Heart left ventricle (tissue), 16 donors: ENCODE measurements around the gene KLRG1. TPM values are rescaled to one million over a fixed set of nuclear protein-coding genes. Genes with fewer than 3 reads are reported as not detected.

Experiments used
- ATAC-seq, 4 donors: fragments of 200-7000 bp; cut with Tn5 transposase; one replicate each; pipeline ENCODE4 v1.9.1; 2020 to 2022; ENCODE audit warnings: moderate library complexity in 4 of 4, mild to moderate bottlenecking in 3 of 4, moderate number of reproducible peaks in 1 of 4
- DNase-seq, 5 donors: peaks; one replicate each; pipeline ENCODE4 v3.0.0-alpha.2; 2020
- H3K27ac ChIP-seq, 12 donors: fragments of 200-600 bp; sonication (generic) in 4 of 12; one replicate each; pipeline versions ENCODE4 v1.5.0 to v1.8.0; 2016 to 2022; ENCODE audit warnings: mild to moderate bottlenecking in 2 of 12
- H3K27me3 ChIP-seq, 9 donors: fragments of 200-600 bp; sonication (generic) in 2 of 9; one replicate each; pipeline versions ENCODE4 v1.5.1 to v1.8.0; 2016 to 2022; ENCODE audit warnings: mild to moderate bottlenecking in 3 of 9
- H3K36me3 ChIP-seq, 9 donors: fragments of 200-600 bp; sonication (generic) in 2 of 9; one replicate each; pipeline versions ENCODE4 v1.5.0 to v1.8.0; 2018 to 2022; ENCODE audit warnings: mild to moderate bottlenecking in 2 of 9
- H3K4me1 ChIP-seq, 12 donors: fragments of 200-600 bp; sonication (generic) in 4 of 12; one replicate each; pipeline versions ENCODE4 v1.5.0 to v1.8.0; 2016 to 2022; ENCODE audit warnings: mild to moderate bottlenecking in 3 of 12
- H3K4me3 ChIP-seq, 12 donors: fragments of 200-600 bp; sonication (generic) in 4 of 12; one replicate each; pipeline versions ENCODE4 v1.5.0 to v1.8.0; 2017 to 2022; ENCODE audit warnings: mild to moderate bottlenecking in 9 of 12, moderate library complexity in 4 of 12
- H3K9me3 ChIP-seq, 12 donors: fragments of 200-600 bp; sonication (generic) in 4 of 12; one replicate each; pipeline versions ENCODE4 v1.5.0 to v1.8.0; 2016 to 2022; ENCODE audit warnings: mild to moderate bottlenecking in 1 of 12
- CTCF ChIP-seq, 12 donors: fragments of 200-600 bp; sonication (generic) in 4 of 12; IDR thresholded peaks; one replicate each; pipeline versions ENCODE4 v1.5.0 to v1.8.0; 2018 to 2022; ENCODE audit warnings: antibody characterized with exemption in 12 of 12, mild to moderate bottlenecking in 5 of 12
- POLR2A ChIP-seq, 2 donors: fragments of 450-650 bp; IDR thresholded peaks; one replicate each; pipeline ENCODE4 v1.6.1; 2017; ENCODE audit warnings: antibody characterized with exemption in 2 of 2, mild to moderate bottlenecking in 2 of 2, moderate library complexity in 2 of 2
- WGBS, 4 donors: extraction: QIAGEN DNeasy Blood & Tissue Kit in 2 of 4; methylation state at CpG; one replicate each; pipeline versions ENCODE4 v1.1.5 to v1.1.7; 2013 to 2018; 5-methylcytosine and 5-hydroxymethylcytosine counted together
- intact Hi-C, 10 donors: fragments of 100-400 bp; cut with DNase I; formaldehyde crosslinking; loops; one replicate each; pipeline versions ENCODE4 v1.11.1 to v1.14.2; 2022
- polyA plus RNA-seq, 2 donors: library from polyadenylated mRNA; stranded (reverse); fragments of 200-250 nt; gene quantifications; one replicate each; pipeline ENCODE4 v1.2.3, GENCODE V29; 2013
- total RNA-seq, 9 donors: library from RNA; depleted of rRNA in 2 of 9; stranded (reverse); fragments of >200 nt in 2 of 9; fragmentation: NEBNext Ultra II Directional in 3 of 9; extraction: Animal tissue kit (Norgen Biotek cat#: 25700) in 3 of 9; gene quantifications; one replicate each; pipeline versions ENCODE4 v1.1.0 to v1.2.4, GENCODE V29; 2016 to 2023
- donor health status: ischemic (EF 13 %, LVEDD 7.1; RV severe dilation, severe dysfunction).
- donor health status: healthy with polysubstance abuse.
- donor health status: DM: no; HTN: yes; CAD: no.
- donor health status: DM: no; HTN: no; CAD: no.
- donor health status: ischemic (EF 25% LVEDD 6.9; RV normal size, moderate dysfunction).
- donor health status: ischemic (EF 25% LVEDD 5.7; RV mildly dilated, moderate dysfunction).
- donor health status: healthy.
- donor health status: DM: yes; HTN: yes; CAD: no.
- donor health status: ischemic (EF 35%, LVEDD 5.7; RV mildly dilated, moderate dysfunction).
- donor health status: nonischemic (EF 11% LVEDD 7.7; RV severe dilation, severe dysfunction).
- donor health status: DM: yes; HTN: yes; CAD: no.
- donor health status: PGD.
- donor health status: ischemic (EF 29% LVEDD 5.4; RV normal size, mild dysfunction).
- donor health status: nonischemic (EF 23%, LVEDD 6.1; RV moderate dilation, normal function).

The KLRG1 gene
- total and polyA plus RNA-seq, 11 donors, result 2.6 to 9.1 (median 4.1) TPM; not detected in 1

GRCh38 chr12:8958066-8958465, 31.3 kb upstream of the KLRG1 start:
- WGBS, 4 donors, result 72 to 79% (median 73%) methylated on average over 2 of the region's 2 CpGs
- TF ChIP-seq POLR2A (IDR thresholded peaks at IDR 0.05) (no peak), CTCF (IDR thresholded peaks at IDR 0.05) (no peak)
- H3K36me3 ChIP-seq, result no peaks in the 10 kb centered on the region
- ATAC-seq (no peak), DNase-seq (no peak)
- H3K9me3 ChIP-seq, result peaks cover 0 to 4% (median 0%) of the 10 kb centered on the region in 12 donors
- peaks cover 0 to 18% (median 0%) of the 10 kb centered on the region in 12 donors for H3K4me1 ChIP-seq
- intact Hi-C loops, result no loop called here
- H3K27me3 ChIP-seq, result no peaks in the 10 kb centered on the region
- H3K27ac ChIP-seq, result no peak overlapping the region
- H3K4me3 ChIP-seq, result no peak overlapping the region

GRCh38 chr12:8960176-8960575, 29.2 kb upstream of the KLRG1 start:
- no peak for TF ChIP-seq CTCF (IDR thresholded peaks at IDR 0.05)
- no peak for TF ChIP-seq POLR2A (IDR thresholded peaks at IDR 0.05)
- ATAC-seq, result no peak

GRCh38 chr12:8968761-8969160, 20.6 kb upstream of the KLRG1 start:
- no peak overlapping the region for H3K27ac ChIP-seq
- no peak overlapping the region for H3K4me3 ChIP-seq
- H3K27me3 ChIP-seq, result no peaks in the 10 kb centered on the region
- DNase-seq (no peak), ATAC-seq (no peak)
- no peaks in the 10 kb centered on the region for H3K36me3 ChIP-seq
- H3K4me1 ChIP-seq, result no peaks in the 10 kb centered on the region
- intact Hi-C loops, result no loop called here
- TF ChIP-seq CTCF (IDR thresholded peaks at IDR 0.05) (no peak), POLR2A (IDR thresholded peaks at IDR 0.05) (no peak)
- H3K9me3 ChIP-seq, result peaks cover 0 to 44% (median 21%) of the 10 kb centered on the region in 12 donors

More at GRCh38 chr12:8960176-8960575, 29.2 kb upstream of the KLRG1 start:
- H3K4me1 ChIP-seq, result peaks cover 0 to 12% (median 0%) of the 10 kb centered on the region in 12 donors
- no peak for DNase-seq
- no peaks in the 10 kb centered on the region for H3K27me3 ChIP-seq
- WGBS, 4 donors, result 92 to 100% (median 96%) methylated on average over 2 of the region's 2 CpGs
- no peak overlapping the region for H3K27ac ChIP-seq
- H3K4me3 ChIP-seq, result no peak overlapping the region
- H3K9me3 ChIP-seq, result no peaks in the 10 kb centered on the region
- intact Hi-C loops, result no loop called here
- H3K36me3 ChIP-seq, result no peaks in the 10 kb centered on the region

DNA sequence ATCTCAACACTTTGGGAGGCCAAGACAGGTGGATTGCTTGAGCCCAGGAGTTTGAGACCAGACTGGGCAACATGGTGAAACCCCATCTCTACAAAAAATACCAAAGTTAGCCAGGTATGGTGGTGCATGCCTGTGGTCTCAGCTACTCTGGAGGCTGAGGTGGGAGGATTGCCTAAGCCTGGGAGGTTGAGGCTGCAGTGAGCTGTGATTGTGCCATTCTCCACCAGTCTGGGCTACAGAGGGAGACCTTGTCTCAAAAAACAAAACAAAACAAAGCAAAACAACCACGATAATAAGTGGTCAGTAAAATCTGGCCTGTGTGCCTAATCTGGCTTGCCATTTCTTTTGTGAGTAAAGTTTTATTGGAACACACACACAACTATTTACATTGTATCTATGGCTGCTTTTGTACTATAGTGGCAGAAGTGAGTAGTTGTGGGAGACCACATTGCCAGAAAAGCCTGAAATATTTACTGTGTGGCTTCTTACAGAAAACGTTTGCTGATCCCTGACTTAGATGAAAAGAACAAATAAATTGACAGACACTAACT, 19.4 kb upstream of the KLRG1 start:
- no peak overlapping the region for H3K4me3 ChIP-seq
- no peaks in the 10 kb centered on the region for H3K27me3 ChIP-seq
- intact Hi-C loops, result no loop called here
- H3K36me3 ChIP-seq, result no peaks in the 10 kb centered on the region
- no peak for ATAC-seq
- no peaks in the 10 kb centered on the region for H3K4me1 ChIP-seq
- H3K27ac ChIP-seq, result no peak overlapping the region
- no peak for TF ChIP-seq POLR2A (IDR thresholded peaks at IDR 0.05)
- 73 to 84% (median 77%) methylated on average over 2 of the region's 2 CpGs for WGBS, 4 donors
- H3K9me3 ChIP-seq, result peaks cover 0 to 54% (median 22%) of the 10 kb centered on the region in 12 donors
- DNase-seq, result no peak

DNA sequence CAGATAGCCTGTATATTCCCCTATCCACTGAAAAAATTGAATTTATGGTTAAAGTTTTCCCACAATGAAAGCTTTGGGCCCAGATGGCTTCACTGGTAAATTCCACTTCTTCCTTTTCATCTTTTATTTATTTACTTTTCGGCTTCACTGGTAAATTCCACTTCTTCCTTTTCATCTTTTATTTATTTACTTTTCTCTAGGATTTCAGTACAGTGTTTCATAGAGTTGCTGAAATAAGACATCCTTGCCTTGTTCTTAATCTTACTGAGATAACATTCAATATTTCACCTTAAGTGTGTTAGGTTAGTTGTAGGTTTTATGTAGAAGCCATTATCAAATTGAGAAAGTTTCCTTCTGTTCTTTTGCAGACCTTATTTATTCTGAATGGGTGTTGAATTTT, 18.9 kb upstream of the KLRG1 start:
- 85 to 89% (median 87%) methylated on average over 1 of the region's 1 CpG for WGBS, 4 donors
- H3K27me3 ChIP-seq, result no peaks in the 10 kb centered on the region
- no peak overlapping the region for H3K4me3 ChIP-seq
- H3K27ac ChIP-seq, result no peak overlapping the region
- no peak for TF ChIP-seq POLR2A (IDR thresholded peaks at IDR 0.05)
- no peak for TF ChIP-seq CTCF (IDR thresholded peaks at IDR 0.05)
- H3K9me3 ChIP-seq, result peaks cover 0 to 54% (median 22%) of the 10 kb centered on the region in 12 donors
- H3K36me3 ChIP-seq, result no peaks in the 10 kb centered on the region
- intact Hi-C loops, result no loop called here
- ATAC-seq, result no peak
- DNase-seq, result no peak
- H3K4me1 ChIP-seq, result no peaks in the 10 kb centered on the region
